Keratinocyte (primary cell): Measurements from ENCODE around the gene BCAS1. TPM values are rescaled to one million over a fixed set of nuclear protein-coding genes. Genes with fewer than 3 reads are reported as not detected.

Experiments used
- DNase-seq: peaks from one replicate; pipeline ENCODE4 v3.0.0-alpha.2; 2011; ENCODE audit warnings: low read depth, missing footprints, low spot score
- FAIRE-seq: peaks from 2 replicates; lab custom pipeline; 2011; peaks lifted over from hg19 to GRCh38; lab: Jason Lieb, UNC
- H2AFZ ChIP-seq: 2 replicates; pipeline ENCODE4 v1.6.0; 2012; ENCODE audit warnings: low read length, control low read depth, inconsistent platforms; ENCODE audit not compliant: control insufficient read depth
- H3K27ac ChIP-seq: 2 replicates; pipeline ENCODE4 v1.5.1; 2011; ENCODE audit warnings: low read length; ENCODE audit not compliant: control insufficient read depth, insufficient read depth
- H3K27me3 ChIP-seq: 3 replicates; pipeline ENCODE4 v1.6.0; 2011; ENCODE audit warnings: low read length; ENCODE audit not compliant: control insufficient read depth, insufficient read depth; ENCODE audit errors: extremely low read depth
- H3K36me3 ChIP-seq, 2 experiments: 2 replicates in 1 of 2; 3 replicates in 1 of 2; pipeline ENCODE4 v1.5.1; 2011; ENCODE audit warnings: low read length in 2 of 2, mild to moderate bottlenecking in 1 of 2; ENCODE audit not compliant: control insufficient read depth in 2 of 2, insufficient read depth in 2 of 2; ENCODE audit errors: extremely low read depth in 1 of 2
- H3K4me1 ChIP-seq: 3 replicates; pipeline ENCODE4 v1.5.1; 2011; ENCODE audit warnings: low read length; ENCODE audit not compliant: control insufficient read depth, insufficient read depth; ENCODE audit errors: extremely low read depth
- H3K4me2 ChIP-seq: 3 replicates; pipeline ENCODE4 v1.6.0; 2011; ENCODE audit warnings: low read depth, low read length; ENCODE audit not compliant: control insufficient read depth, insufficient read depth; ENCODE audit errors: extremely low read depth
- H3K4me3 ChIP-seq, 3 experiments: fragments of 200-600 bp in 1 of 3; sonication (generic) in 1 of 3; 2 replicates in 2 of 3; 3 replicates in 1 of 3; pipeline ENCODE4 v1.5.1; 2011 to 2016; ENCODE audit warnings: low read length in 3 of 3, mild to moderate bottlenecking in 3 of 3, control low read depth in 2 of 3, inconsistent platforms in 1 of 3, low read depth in 1 of 3, mixed read lengths in 1 of 3, mixed run types in 1 of 3, moderate library complexity in 1 of 3; ENCODE audit not compliant: control insufficient read depth in 2 of 3, insufficient read depth in 2 of 3; ENCODE audit errors: extremely low read depth in 1 of 3
- H3K79me2 ChIP-seq: 2 replicates; pipeline ENCODE4 v1.6.0; 2012; ENCODE audit warnings: low read length; ENCODE audit not compliant: control insufficient read depth, insufficient read depth
- H3K9ac ChIP-seq: 3 replicates; pipeline ENCODE4 v1.6.0; 2011; ENCODE audit warnings: low read length; ENCODE audit not compliant: control insufficient read depth, insufficient read depth; ENCODE audit errors: extremely low read depth
- H3K9me1 ChIP-seq: 3 replicates; pipeline ENCODE4 v1.6.0; 2011; ENCODE audit warnings: low read length; ENCODE audit not compliant: control insufficient read depth, insufficient read depth; ENCODE audit errors: extremely low read depth
- H3K9me3 ChIP-seq: 2 replicates; pipeline ENCODE4 v1.5.1; 2012; ENCODE audit warnings: low read depth, low read length; ENCODE audit not compliant: control insufficient read depth
- H4K20me1 ChIP-seq: 3 replicates; pipeline ENCODE4 v1.6.0; 2011; ENCODE audit warnings: low read length; ENCODE audit not compliant: control insufficient read depth, insufficient read depth; ENCODE audit errors: extremely low read depth
- EZH2 ChIP-seq: IDR thresholded peaks from one replicate; pipeline ENCODE4 v1.6.1; 2012; ENCODE audit warnings: inconsistent platforms, mild to moderate bottlenecking, low read length, moderate library complexity
- dilution Hi-C: fragments of 300-500 bp; cut with MboI; formaldehyde crosslinking; loops from one replicate; pipeline ENCODE4 v1.7.0; 2020; ENCODE audit warnings: low sequenced_read_pairs; ENCODE audit not compliant: extremely low pct_ligation_motif_present
- polyA plus RNA-seq, 5 experiments: library from polyadenylated mRNA; depleted of rRNA in 3 of 5; stranded (reverse) in 3 of 5; stranded (forward) in 1 of 5; unstranded in 1 of 5; fragments of >200 nt; gene quantifications; 1 replicate in 1 of 5; 2 replicates in 3 of 5; 3 replicates in 1 of 5; pipeline versions ENCODE4 v1.2.1 to v1.2.3, GENCODE V29; 2011 to 2012; ENCODE audit warnings: missing spikeins in 2 of 5, low read depth in 1 of 5, low replicate concordance in 1 of 5
- TF ChIP-seq, protein P1 (sequence below), 3 experiments: IDR thresholded peaks in 1 of 3; conservative IDR thresholded peaks in 1 of 3; optimal IDR thresholded peaks in 1 of 3; 2 replicates in 2 of 3; 3 replicates in 1 of 3; pipeline versions ENCODE3 to v1.5.1; 2011; ENCODE audit warnings: low read length in 3 of 3, mild to moderate bottlenecking in 3 of 3, moderate library complexity in 2 of 3, control low read depth in 1 of 3, inconsistent platforms in 1 of 3; ENCODE audit not compliant: insufficient read depth in 2 of 3; ENCODE audit errors: extremely low read depth in 1 of 3

BCAS1 gene
- polyA plus RNA-seq, 1 donor (not counting 4 experiments of a cell fraction or from before 2014, with no cell fraction given): not detected

- Histone ChIP-seq H3K27ac (no peak overlapping the region), H3K36me3 (no peaks in the 10 kb centered on the region), H4K20me1 (no peaks in the 10 kb centered on the region), H3K4me2 (no peak overlapping the region), H2AFZ (no peak overlapping the region), H3K9ac (no peak overlapping the region), H3K9me3 (no peaks in the 10 kb centered on the region), H3K4me3 (no peak overlapping the region), H3K4me1 (peaks cover 19% of the 10 kb centered on the region), H3K27me3 (no peaks in the 10 kb centered on the region), H3K9me1 (no peaks in the 10 kb centered on the region), H3K79me2 (no peaks in the 10 kb centered on the region)
- DNase-seq: no peak
- FAIRE-seq: no peak
- no peak for TF ChIP-seq EZH2
- TF ChIP-seq, protein P1, sequence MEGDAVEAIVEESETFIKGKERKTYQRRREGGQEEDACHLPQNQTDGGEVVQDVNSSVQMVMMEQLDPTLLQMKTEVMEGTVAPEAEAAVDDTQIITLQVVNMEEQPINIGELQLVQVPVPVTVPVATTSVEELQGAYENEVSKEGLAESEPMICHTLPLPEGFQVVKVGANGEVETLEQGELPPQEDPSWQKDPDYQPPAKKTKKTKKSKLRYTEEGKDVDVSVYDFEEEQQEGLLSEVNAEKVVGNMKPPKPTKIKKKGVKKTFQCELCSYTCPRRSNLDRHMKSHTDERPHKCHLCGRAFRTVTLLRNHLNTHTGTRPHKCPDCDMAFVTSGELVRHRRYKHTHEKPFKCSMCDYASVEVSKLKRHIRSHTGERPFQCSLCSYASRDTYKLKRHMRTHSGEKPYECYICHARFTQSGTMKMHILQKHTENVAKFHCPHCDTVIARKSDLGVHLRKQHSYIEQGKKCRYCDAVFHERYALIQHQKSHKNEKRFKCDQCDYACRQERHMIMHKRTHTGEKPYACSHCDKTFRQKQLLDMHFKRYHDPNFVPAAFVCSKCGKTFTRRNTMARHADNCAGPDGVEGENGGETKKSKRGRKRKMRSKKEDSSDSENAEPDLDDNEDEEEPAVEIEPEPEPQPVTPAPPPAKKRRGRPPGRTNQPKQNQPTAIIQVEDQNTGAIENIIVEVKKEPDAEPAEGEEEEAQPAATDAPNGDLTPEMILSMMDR (optimal IDR thresholded peaks at IDR 0.05 in 1 of 3, IDR thresholded peaks at IDR 0.05 in 1 of 3, conservative IDR thresholded peaks at IDR 0.05 in 1 of 3; ENCODE audit: extremely low read depth in 1 of 3, insufficient read depth in 2 of 3, low read length in 3 of 3): no peak
- dilution Hi-C loops: no loop called here
Measured at GRCh38 chr20:54063992-54064676, 6.3 kb downstream of the BCAS1 start.

DNA sequence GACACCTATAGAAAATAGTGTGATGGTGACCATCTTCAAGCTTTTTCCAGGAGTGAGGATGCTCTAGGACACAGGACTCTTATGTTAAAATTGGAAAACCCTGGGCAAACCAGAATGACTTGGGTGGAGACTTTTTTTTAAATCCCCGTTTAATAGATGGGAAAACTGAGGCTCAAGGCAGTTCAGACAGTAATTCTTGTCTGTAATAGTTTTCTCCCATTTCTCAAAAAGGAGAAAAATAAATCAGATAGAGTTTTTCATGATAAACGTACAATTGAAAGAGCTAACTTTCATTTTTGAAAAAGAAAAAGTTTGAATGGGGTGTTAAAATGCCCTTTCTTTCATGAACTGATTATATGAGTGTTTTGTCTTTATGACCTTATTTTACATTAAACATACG, 6.8 kb downstream of the BCAS1 start:
- Histone ChIP-seq H4K20me1 (no peaks in the 10 kb centered on the region), H3K27ac (no peak overlapping the region), H3K4me2 (no peak overlapping the region), H3K4me3 (no peak overlapping the region), H3K9me1 (no peaks in the 10 kb centered on the region), H3K9me3 (no peaks in the 10 kb centered on the region), H3K4me1 (peaks cover 19% of the 10 kb centered on the region), H3K36me3 (no peaks in the 10 kb centered on the region), H3K9ac (no peak overlapping the region), H3K27me3 (no peaks in the 10 kb centered on the region), H2AFZ (no peak overlapping the region), H3K79me2 (no peaks in the 10 kb centered on the region)
- dilution Hi-C loops: no loop called here
- FAIRE-seq: no peak
- DNase-seq: no peak
- TF ChIP-seq EZH2: no peak
- TF ChIP-seq, protein P1 (optimal IDR thresholded peaks at IDR 0.05 in 1 of 3, IDR thresholded peaks at IDR 0.05 in 1 of 3, conservative IDR thresholded peaks at IDR 0.05 in 1 of 3; ENCODE audit: extremely low read depth in 1 of 3, insufficient read depth in 2 of 3, low read length in 3 of 3): no peak
